Measurements from ENCODE around the gene MYMK. TPM values are rescaled to one million over a fixed set of nuclear protein-coding genes. Genes with fewer than 3 reads are reported as not detected.

MYMK gene
- total and polyA plus RNA-seq, 8 donors = not detected

- 79 to 84% (median 81%) methylated on average over 21 of the region's 21 CpGs for WGBS, 5 donors
- Histone ChIP-seq H3K36me3 (no peaks in the 10 kb centered on the region), H3K4me1 (peaks cover 0 to 6% (median 3%) of the 10 kb centered on the region in 4 donors), H3K9me3 (no peaks in the 10 kb centered on the region), H3K4me3 (no peak overlapping the region), H3K27ac (no peak overlapping the region), H3K27me3 (no peaks in the 10 kb centered on the region)
- intact Hi-C loops (cut with DNase I; ENCODE audit: low total_unique reads) = no loop called here
- no peak for DNase-seq
- no peak for TF ChIP-seq POLR2AphosphoS5 (IDR thresholded peaks at IDR 0.05)
Measured at GRCh38 chr9:133521122-133522072, 3.4 kb downstream of the MYMK start.

GRCh38 chr9:133520121-133520835 is 4.5 kb downstream of the MYMK start:
- no peak overlapping the region for H3K27ac ChIP-seq
- TF ChIP-seq EP300 (IDR thresholded peaks at IDR 0.05) = no peak
- TF ChIP-seq CTCF (IDR thresholded peaks at IDR 0.05) = no peak
- TF ChIP-seq POLR2A (IDR thresholded peaks at IDR 0.05) = no peak
- TF ChIP-seq POLR2AphosphoS5 (IDR thresholded peaks at IDR 0.05) = no peak
- 78 to 86% (median 85%) methylated on average over 14 to 24 of the region's 24 CpGs for WGBS, 5 donors
- no peak overlapping the region for H3K4me3 ChIP-seq
- peaks cover 0 to 5% (median 0%) of the 10 kb centered on the region in 3 donors for H3K27me3 ChIP-seq
- H3K4me1 ChIP-seq = peaks cover 0 to 4% (median 0%) of the 10 kb centered on the region in 4 donors
- intact Hi-C loops (cut with DNase I; ENCODE audit: low total_unique reads) = no loop called here
- DNase-seq = no peak
- no peaks in the 10 kb centered on the region for H3K36me3 ChIP-seq
- no peaks in the 10 kb centered on the region for H3K9me3 ChIP-seq

GRCh38 chr9:133519693-133520092 is 5.1 kb downstream of the MYMK start:
- Histone ChIP-seq H3K4me1 (peaks cover 0 to 9% (median 1%) of the 10 kb centered on the region in 4 donors), H3K36me3 (no peaks in the 10 kb centered on the region), H3K9me3 (no peaks in the 10 kb centered on the region), H3K27me3 (peaks cover 0 to 11% (median 0%) of the 10 kb centered on the region in 3 donors), H3K4me3 (no peak overlapping the region), H3K27ac (no peak overlapping the region)
- TF ChIP-seq POLR2AphosphoS5 (IDR thresholded peaks at IDR 0.05) = no peak
- no peak for TF ChIP-seq CTCF (IDR thresholded peaks at IDR 0.05)
- no peak for TF ChIP-seq POLR2A (IDR thresholded peaks at IDR 0.05)
- TF ChIP-seq EP300 (IDR thresholded peaks at IDR 0.05) = no peak
- intact Hi-C loops (cut with DNase I; ENCODE audit: low total_unique reads) = no loop called here
- 56 to 67% (median 63%) methylated on average over 7 of the region's 7 CpGs for WGBS, 5 donors
- DNase-seq = no peak

GRCh38 chr9:133518706-133519449 is 5.9 kb downstream of the MYMK start:
- intact Hi-C loops (cut with DNase I; ENCODE audit: low total_unique reads) = no loop called here
- TF ChIP-seq POLR2AphosphoS5 (IDR thresholded peaks at IDR 0.05) (no peak), EP300 (IDR thresholded peaks at IDR 0.05) (no peak), POLR2A (IDR thresholded peaks at IDR 0.05) (no peak), CTCF (IDR thresholded peaks at IDR 0.05) (no peak)
- no peak overlapping the region for H3K27ac ChIP-seq
- H3K36me3 ChIP-seq = no peaks in the 10 kb centered on the region
- H3K27me3 ChIP-seq = peaks cover 0 to 15% (median 0%) of the 10 kb centered on the region in 3 donors
- peaks cover 0 to 13% (median 5%) of the 10 kb centered on the region in 4 donors for H3K4me1 ChIP-seq
- no peaks in the 10 kb centered on the region for H3K9me3 ChIP-seq
- 89 to 92% (median 91%) methylated on average over 25 to 27 of the region's 27 CpGs for WGBS, 5 donors
- H3K4me3 ChIP-seq = no peak overlapping the region
- no peak for DNase-seq

Measured in stomach (tissue), 9 donors.